Fibroblast of upper back skin (primary cell): Measurements from ENCODE around the gene PPP1R18.
"Not testable (repeated sequence)": the region's sequence is repeated elsewhere in the genome, so short reads cannot be mapped to it uniquely, and the experiment has no call there.

ENCODE experiments used
- DNase-seq: peaks from one replicate; pipeline ENCODE4 v3.0.0-alpha.2; 2013

The PPP1R18 gene

GRCh38 chr6:30719791-30720737 lies 33.6 kb upstream of the PPP1R18 start, which contains the start of gene TUBB:
Gene TUBB, plus strand, starts transcription at chr6:30720352. Its CDS starts 155 bp downstream, at chr6:30720507.
- peak; percentile 98 for DNase-seq

- no peak for DNase-seq
Observed at GRCh38 chr6:30719356-30719755, 32.9 kb upstream of the PPP1R18 start.

GRCh38 chr6:30717845-30718720 lies 31.6 kb upstream of the PPP1R18 start:
- DNase-seq = not testable (repeated sequence)

GRCh38 chr6:30717129-30717844 lies 30.8 kb upstream of the PPP1R18 start, which contains the start of gene MDC1:
Gene MDC1, minus strand, starts transcription at chr6:30717281. Its CDS starts 2,106 bp downstream, at chr6:30715175.
- peak; percentile 100 for DNase-seq

- no peak for DNase-seq
Observed at GRCh38 chr6:30716879-30717128, 30.4 kb upstream of the PPP1R18 start.

- DNase-seq = no peak
Observed at GRCh38 chr6:30714263-30714662, 27.8 kb upstream of the PPP1R18 start.

GRCh38 chr6:30712441-30712945 lies 26.0 kb upstream of the PPP1R18 start:
- DNase-seq = no peak

- DNase-seq = no peak
Observed at GRCh38 chr6:30711758-30712380, 25.4 kb upstream of the PPP1R18 start.

- DNase-seq = no peak
Observed at GRCh38 chr6:30709101-30709868, 22.8 kb upstream of the PPP1R18 start.

GRCh38 chr6:30707281-30707850 lies 20.9 kb upstream of the PPP1R18 start:
- DNase-seq = no peak

- DNase-seq = no peak
Observed at GRCh38 chr6:30705620-30706019, 19.2 kb upstream of the PPP1R18 start.

- no peak for DNase-seq
Observed at GRCh38 chr6:30703821-30704220, 17.4 kb upstream of the PPP1R18 start.

- no peak for DNase-seq
Observed at GRCh38 chr6:30703011-30703410, 16.6 kb upstream of the PPP1R18 start.

- no peak for DNase-seq
Observed at GRCh38 chr6:30700340-30700739, 13.9 kb upstream of the PPP1R18 start.

GRCh38 chr6:30696432-30696831 lies 10.0 kb upstream of the PPP1R18 start:
- DNase-seq = no peak

- DNase-seq = no peak
Observed at GRCh38 chr6:30691208-30691847, 4.9 kb upstream of the PPP1R18 start.

- DNase-seq = peak; percentile 84
Observed at GRCh38 chr6:30690403-30691207, 4.2 kb upstream of the PPP1R18 start, which contains the start of gene NRM. Gene NRM, minus strand, starts transcription at chr6:30690984. Its CDS starts 10 bp downstream, at chr6:30690974.

GRCh38 chr6:30689985-30690384 lies 3.5 kb upstream of the PPP1R18 start:
- no peak for DNase-seq

- DNase-seq = no peak
Observed at GRCh38 chr6:30689022-30689865, 2.8 kb upstream of the PPP1R18 start.
